ENCODE results near the gene RASGRF2. TPM values are rescaled to one million over a fixed set of nuclear protein-coding genes. Genes with fewer than 3 reads are reported as not detected.
"Not testable (repeated sequence)": the region's sequence is repeated elsewhere in the genome, so short reads cannot be mapped to it uniquely, and the experiment has no call there.

RASGRF2 gene
- total RNA-seq, 1 donor from 2014 or later: 2.5 TPM

DNA sequence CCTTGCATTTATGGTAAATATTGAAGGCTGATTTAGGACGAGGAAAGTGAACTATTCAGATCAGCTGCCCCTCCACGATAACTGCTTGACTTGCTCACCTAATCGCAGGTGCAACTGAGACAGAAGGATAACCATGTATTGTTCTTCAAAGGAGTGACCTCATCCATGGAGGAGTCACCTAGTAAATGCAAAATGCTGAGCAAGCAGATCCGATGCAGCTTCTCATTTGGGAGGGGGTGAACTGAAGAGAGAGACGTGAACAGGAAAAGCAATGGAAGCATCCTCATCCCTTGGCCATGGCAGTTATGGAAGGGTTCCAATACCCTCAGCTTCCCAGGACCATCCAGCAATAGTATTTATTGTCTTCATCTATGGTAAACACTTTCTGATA is 47.5 kb downstream of the RASGRF2 start:
- H3K9me3 Mint-ChIP-seq (ENCODE audit: unreplicated experiment): no peaks in the 10 kb centered on the region
- H3K36me3 Mint-ChIP-seq (ENCODE audit: low read depth, unreplicated experiment): no peaks in the 10 kb centered on the region
- H3K27ac Mint-ChIP-seq (ENCODE audit: unreplicated experiment): no peak overlapping the region
- H3K4me1 Mint-ChIP-seq (ENCODE audit: unreplicated experiment): peaks cover 7% of the 10 kb centered on the region
- no peak overlapping the region for H3K4me3 Mint-ChIP-seq (ENCODE audit: unreplicated experiment)
- TF ChIP-seq, protein P1, sequence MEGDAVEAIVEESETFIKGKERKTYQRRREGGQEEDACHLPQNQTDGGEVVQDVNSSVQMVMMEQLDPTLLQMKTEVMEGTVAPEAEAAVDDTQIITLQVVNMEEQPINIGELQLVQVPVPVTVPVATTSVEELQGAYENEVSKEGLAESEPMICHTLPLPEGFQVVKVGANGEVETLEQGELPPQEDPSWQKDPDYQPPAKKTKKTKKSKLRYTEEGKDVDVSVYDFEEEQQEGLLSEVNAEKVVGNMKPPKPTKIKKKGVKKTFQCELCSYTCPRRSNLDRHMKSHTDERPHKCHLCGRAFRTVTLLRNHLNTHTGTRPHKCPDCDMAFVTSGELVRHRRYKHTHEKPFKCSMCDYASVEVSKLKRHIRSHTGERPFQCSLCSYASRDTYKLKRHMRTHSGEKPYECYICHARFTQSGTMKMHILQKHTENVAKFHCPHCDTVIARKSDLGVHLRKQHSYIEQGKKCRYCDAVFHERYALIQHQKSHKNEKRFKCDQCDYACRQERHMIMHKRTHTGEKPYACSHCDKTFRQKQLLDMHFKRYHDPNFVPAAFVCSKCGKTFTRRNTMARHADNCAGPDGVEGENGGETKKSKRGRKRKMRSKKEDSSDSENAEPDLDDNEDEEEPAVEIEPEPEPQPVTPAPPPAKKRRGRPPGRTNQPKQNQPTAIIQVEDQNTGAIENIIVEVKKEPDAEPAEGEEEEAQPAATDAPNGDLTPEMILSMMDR (IDR thresholded peaks at IDR 0.05; ENCODE audit: unreplicated experiment): no peak
- no peaks in the 10 kb centered on the region for H3K27me3 Mint-ChIP-seq (ENCODE audit: unreplicated experiment)
- DNase-seq (ENCODE audit: low spot score): no peak

DNA sequence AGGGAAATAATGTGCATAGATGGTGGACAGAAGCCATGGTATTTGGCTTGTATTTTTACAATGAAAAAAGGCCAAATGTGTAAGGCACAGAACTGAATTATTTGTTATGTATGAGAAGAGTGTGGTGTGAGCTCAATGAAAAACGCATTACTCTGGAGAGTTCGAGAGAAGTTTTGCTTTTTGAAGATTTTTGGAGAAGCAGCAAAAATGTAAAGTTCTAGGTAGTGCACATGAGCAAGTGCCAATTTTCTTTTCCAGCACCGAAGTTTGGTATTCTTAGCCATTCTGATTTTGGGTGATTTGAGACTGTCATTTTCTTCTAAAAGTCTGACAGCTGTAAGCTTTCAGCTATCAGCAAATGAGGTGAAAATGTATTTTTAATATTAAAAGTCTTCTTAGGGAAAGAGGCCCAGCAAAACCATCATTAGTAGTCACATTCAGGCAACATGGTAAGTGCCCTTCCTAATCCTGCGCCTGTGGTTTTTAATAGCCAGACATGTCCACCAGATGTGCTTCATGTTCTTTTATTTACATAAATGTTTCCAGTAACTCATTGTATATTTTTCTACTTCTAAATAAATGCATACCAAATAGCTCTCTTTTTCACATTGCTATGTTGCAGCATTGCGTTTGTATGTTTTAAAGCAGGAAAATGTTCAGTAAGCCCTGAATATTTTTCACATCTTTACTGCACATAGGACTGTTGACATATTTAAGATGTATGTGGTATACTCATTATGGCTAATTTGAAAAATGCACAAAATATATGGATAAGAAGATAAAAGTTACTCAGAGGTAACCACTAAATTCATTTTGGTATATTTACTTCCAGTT is 50.4 kb downstream of the RASGRF2 start:
- no peaks in the 10 kb centered on the region for H3K4me1 Mint-ChIP-seq (ENCODE audit: unreplicated experiment)
- H3K9me3 Mint-ChIP-seq (ENCODE audit: unreplicated experiment): no peaks in the 10 kb centered on the region
- no peak overlapping the region for H3K27ac Mint-ChIP-seq (ENCODE audit: unreplicated experiment)
- no peak for DNase-seq (ENCODE audit: low spot score)
- no peaks in the 10 kb centered on the region for H3K36me3 Mint-ChIP-seq (ENCODE audit: low read depth, unreplicated experiment)
- H3K27me3 Mint-ChIP-seq (ENCODE audit: unreplicated experiment): no peaks in the 10 kb centered on the region
- TF ChIP-seq, protein P1 (IDR thresholded peaks at IDR 0.05; ENCODE audit: unreplicated experiment): no peak
- no peak overlapping the region for H3K4me3 Mint-ChIP-seq (ENCODE audit: unreplicated experiment)

DNA sequence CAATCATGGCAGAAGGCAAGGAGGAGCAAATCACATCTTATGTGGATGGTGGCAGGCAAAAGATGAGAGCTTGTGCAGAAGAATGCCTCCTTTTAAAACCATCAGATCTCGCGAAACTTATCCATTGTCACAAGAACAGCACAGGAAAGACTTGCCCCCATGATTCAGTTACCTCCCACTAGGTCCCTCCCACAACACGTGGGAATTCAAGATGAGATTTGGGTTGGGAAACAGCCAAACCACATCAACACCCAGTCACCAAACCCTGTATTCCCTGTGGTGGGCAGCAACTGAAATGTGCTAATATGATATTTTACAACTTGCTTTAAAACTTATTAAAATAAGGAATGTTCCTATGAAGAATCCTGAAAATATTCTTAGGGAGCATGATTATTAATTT is 54.2 kb downstream of the RASGRF2 start:
- H3K27me3 Mint-ChIP-seq (ENCODE audit: unreplicated experiment): peaks cover 1% of the 10 kb centered on the region
- H3K4me3 Mint-ChIP-seq (ENCODE audit: unreplicated experiment): no peak overlapping the region
- H3K36me3 Mint-ChIP-seq (ENCODE audit: low read depth, unreplicated experiment): no peaks in the 10 kb centered on the region
- TF ChIP-seq, protein P1 (IDR thresholded peaks at IDR 0.05; ENCODE audit: unreplicated experiment): no peak
- H3K9me3 Mint-ChIP-seq (ENCODE audit: unreplicated experiment): no peaks in the 10 kb centered on the region
- no peak for DNase-seq (ENCODE audit: low spot score)
- H3K27ac Mint-ChIP-seq (ENCODE audit: unreplicated experiment): no peak overlapping the region
- H3K4me1 Mint-ChIP-seq (ENCODE audit: unreplicated experiment): no peaks in the 10 kb centered on the region

DNA sequence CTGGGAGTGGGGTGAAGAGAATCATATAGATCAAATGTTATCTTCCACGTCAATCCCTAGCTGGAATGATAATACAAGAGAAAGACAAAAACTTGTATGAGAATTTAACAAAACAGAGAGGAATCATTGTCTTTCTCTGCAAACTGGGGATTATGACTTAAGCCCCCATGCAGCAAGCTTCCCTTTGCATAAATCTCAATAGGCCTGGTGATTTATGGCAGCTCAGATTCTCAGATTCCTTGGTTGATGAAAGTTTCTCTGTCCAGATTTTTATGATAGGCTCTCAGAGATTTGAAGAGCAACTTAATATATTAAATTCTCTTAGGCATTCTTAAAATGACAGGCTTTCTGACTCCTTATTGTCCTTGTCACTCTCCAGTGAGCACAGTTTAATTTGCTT is 56.0 kb downstream of the RASGRF2 start:
- no peaks in the 10 kb centered on the region for H3K36me3 Mint-ChIP-seq (ENCODE audit: low read depth, unreplicated experiment)
- H3K9me3 Mint-ChIP-seq (ENCODE audit: unreplicated experiment): no peaks in the 10 kb centered on the region
- H3K4me1 Mint-ChIP-seq (ENCODE audit: unreplicated experiment): no peaks in the 10 kb centered on the region
- H3K27me3 Mint-ChIP-seq (ENCODE audit: unreplicated experiment): peaks cover 1% of the 10 kb centered on the region
- DNase-seq (ENCODE audit: low spot score): no peak
- H3K4me3 Mint-ChIP-seq (ENCODE audit: unreplicated experiment): no peak overlapping the region
- H3K27ac Mint-ChIP-seq (ENCODE audit: unreplicated experiment): no peak overlapping the region
- TF ChIP-seq, protein P1 (IDR thresholded peaks at IDR 0.05; ENCODE audit: unreplicated experiment): no peak

DNA sequence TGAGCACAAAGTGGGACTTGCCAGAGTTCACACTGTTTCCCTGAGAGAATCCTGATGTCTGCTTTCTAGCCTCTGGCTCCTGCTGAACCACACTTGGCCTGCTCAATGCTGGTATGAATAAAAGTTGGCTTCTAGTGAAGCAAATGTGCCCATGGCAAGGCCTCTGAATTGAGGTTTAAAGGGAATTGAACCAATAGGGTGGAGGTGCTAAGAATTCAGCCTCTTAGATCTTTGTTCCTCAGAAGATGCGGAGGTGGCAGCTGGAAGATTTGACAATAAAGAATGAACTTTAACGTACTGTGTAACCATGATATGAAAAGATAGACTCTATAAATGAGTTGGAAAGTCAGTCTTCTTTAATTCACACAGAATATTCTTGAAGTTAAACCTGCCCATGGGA is 57.2 kb downstream of the RASGRF2 start:
- Mint-ChIP-seq H3K4me1 (ENCODE audit: unreplicated experiment) (no peaks in the 10 kb centered on the region), H3K27ac (ENCODE audit: unreplicated experiment) (no peak overlapping the region), H3K27me3 (ENCODE audit: unreplicated experiment) (peaks cover 1% of the 10 kb centered on the region), H3K4me3 (ENCODE audit: unreplicated experiment) (no peak overlapping the region), H3K36me3 (ENCODE audit: low read depth, unreplicated experiment) (no peaks in the 10 kb centered on the region), H3K9me3 (ENCODE audit: unreplicated experiment) (no peaks in the 10 kb centered on the region)
- TF ChIP-seq, protein P1 (IDR thresholded peaks at IDR 0.05; ENCODE audit: unreplicated experiment): no peak
- DNase-seq (ENCODE audit: low spot score): no peak

DNA sequence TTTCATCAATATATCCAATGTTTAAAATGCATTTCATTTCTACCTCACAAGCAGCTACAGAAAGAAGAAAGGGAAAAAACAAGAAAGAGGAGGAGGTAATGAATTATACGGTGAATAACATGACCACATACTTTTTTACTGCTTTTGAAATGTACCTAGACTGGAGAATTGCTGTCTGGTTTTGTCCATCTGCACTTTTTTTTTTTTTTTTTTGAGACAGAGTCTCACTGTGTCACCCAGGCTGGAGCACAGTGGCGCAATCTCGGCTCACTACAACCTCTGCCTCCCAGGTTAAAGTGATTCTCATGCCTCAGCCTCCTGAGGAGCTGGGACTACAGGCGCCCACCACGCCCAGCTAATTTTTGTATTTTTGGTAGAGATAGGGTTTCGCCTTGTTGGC is 58.4 kb downstream of the RASGRF2 start:
- H3K27ac Mint-ChIP-seq (ENCODE audit: unreplicated experiment); H3K9me3 Mint-ChIP-seq (ENCODE audit: unreplicated experiment); H3K36me3 Mint-ChIP-seq (ENCODE audit: low read depth, unreplicated experiment); H3K4me1 Mint-ChIP-seq (ENCODE audit: unreplicated experiment); H3K4me3 Mint-ChIP-seq (ENCODE audit: unreplicated experiment); DNase-seq (ENCODE audit: low spot score); H3K27me3 Mint-ChIP-seq (ENCODE audit: unreplicated experiment): not testable (repeated sequence)
